ENCODE results near the gene THOC6.
"Not testable (repeated sequence)": the region's sequence is repeated elsewhere in the genome, so short reads cannot be mapped to it uniquely, and the experiment has no call there.

Gene THOC6

GRCh38 chr16:3049921-3050481, 26.2 kb downstream of the THOC6 start:
- TF ChIP-seq CTCF (conservative IDR thresholded peaks at IDR 0.05; ENCODE audit: low read depth, low read length) = no peak
- DNase-seq (ENCODE audit: low read depth) = no peak

GRCh38 chr16:3050487-3050886, 26.7 kb downstream of the THOC6 start:
- no peak for TF ChIP-seq CTCF (conservative IDR thresholded peaks at IDR 0.05; ENCODE audit: low read depth, low read length)
- H3K4me3 ChIP-seq (ENCODE audit: low read length) = no peak overlapping the region
- DNase-seq (ENCODE audit: low read depth) = no peak

More at GRCh38 chr16:3049921-3050481, 26.2 kb downstream of the THOC6 start:
- H3K4me3 ChIP-seq (ENCODE audit: low read length) = no peak overlapping the region

- no peak for DNase-seq (ENCODE audit: low read depth)
- no peak for TF ChIP-seq CTCF (conservative IDR thresholded peaks at IDR 0.05; ENCODE audit: low read depth, low read length)
- H3K4me3 ChIP-seq (ENCODE audit: low read length) = no peak overlapping the region
Observed at GRCh38 chr16:3051009-3051408, 27.2 kb downstream of the THOC6 start.

GRCh38 chr16:3051494-3051893, 27.7 kb downstream of the THOC6 start:
- TF ChIP-seq CTCF (conservative IDR thresholded peaks at IDR 0.05; ENCODE audit: low read depth, low read length) = no peak
- DNase-seq (ENCODE audit: low read depth) = no peak
- no peak overlapping the region for H3K4me3 ChIP-seq (ENCODE audit: low read length)

GRCh38 chr16:3052571-3053329, 28.9 kb downstream of the THOC6 start:
- not testable (repeated sequence) for H3K4me3 ChIP-seq (ENCODE audit: low read length); DNase-seq (ENCODE audit: low read depth)

GRCh38 chr16:3053330-3053710, 29.5 kb downstream of the THOC6 start:
- not testable (repeated sequence) for DNase-seq (ENCODE audit: low read depth); H3K4me3 ChIP-seq (ENCODE audit: low read length)

- no peak overlapping the region for H3K4me3 ChIP-seq (ENCODE audit: low read length)
- no peak for DNase-seq (ENCODE audit: low read depth)
- no peak for TF ChIP-seq CTCF (conservative IDR thresholded peaks at IDR 0.05; ENCODE audit: low read depth, low read length)
Observed at GRCh38 chr16:3054965-3055733, 31.3 kb downstream of the THOC6 start.

- DNase-seq (ENCODE audit: low read depth) = not testable (repeated sequence)
Observed at GRCh38 chr16:3055734-3056115, 31.9 kb downstream of the THOC6 start.

More at GRCh38 chr16:3055734-3056115, 31.9 kb downstream of the THOC6 start:
- not testable (repeated sequence) for H3K4me3 ChIP-seq (ENCODE audit: low read length)
